HTR-8/SVneo (cell line): ENCODE data around the gene CDHR3.

Experiments
- DNase-seq: peaks from one replicate; pipeline ENCODE4 v3.0.0; 2011; ENCODE audit warnings: low spot score, mixed read lengths; ENCODE audit not compliant: insufficient read length
- FAIRE-seq: peaks from 2 replicates; lab custom pipeline; 2011; peaks lifted over from hg19 to GRCh38; lab: Jason Lieb, UNC

The CDHR3 gene

DNA sequence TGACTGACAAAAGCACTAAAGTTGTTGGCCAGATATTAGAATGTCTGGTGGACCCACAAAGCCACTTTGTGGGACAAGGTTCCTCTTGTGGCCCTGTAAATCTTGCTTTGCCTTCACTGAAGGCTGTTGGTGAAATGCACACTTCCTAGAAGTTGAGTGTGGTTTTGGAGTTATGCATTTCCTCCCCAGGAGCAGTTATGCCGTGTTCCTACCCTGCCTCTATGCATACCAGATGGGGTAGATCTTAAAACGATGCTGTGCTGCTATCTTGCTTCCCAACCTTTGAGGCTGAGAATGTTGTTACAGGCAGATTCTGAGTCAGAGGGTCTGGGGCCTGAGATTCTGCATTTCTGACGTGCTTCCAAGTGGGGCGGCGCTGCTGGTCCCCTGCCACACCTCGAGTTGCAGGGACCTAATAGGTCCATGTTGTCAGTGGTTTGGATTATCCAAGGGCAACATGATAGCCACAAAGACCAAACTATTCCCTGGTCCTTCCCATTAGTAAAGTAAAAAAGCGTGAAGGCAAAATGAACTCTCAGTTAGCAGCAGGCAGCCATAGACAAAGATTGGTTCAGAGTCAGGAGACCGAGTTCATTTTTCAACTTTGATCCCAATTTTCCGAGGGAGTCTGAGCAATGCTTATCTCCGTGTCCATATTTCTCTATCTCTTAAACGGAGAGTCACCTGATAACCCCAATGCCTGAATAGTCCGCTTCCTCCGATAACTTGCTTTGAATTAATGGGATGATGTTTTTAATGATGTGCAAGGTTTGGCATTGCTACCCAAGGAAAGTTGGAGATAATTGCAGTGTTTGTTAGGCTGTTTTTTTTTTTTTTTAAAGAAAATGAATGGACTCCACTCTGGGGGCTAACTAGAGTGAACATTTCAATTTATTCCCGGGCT, 55.8 kb downstream of the CDHR3 start:
- no peak for DNase-seq
- no peak for FAIRE-seq

DNA sequence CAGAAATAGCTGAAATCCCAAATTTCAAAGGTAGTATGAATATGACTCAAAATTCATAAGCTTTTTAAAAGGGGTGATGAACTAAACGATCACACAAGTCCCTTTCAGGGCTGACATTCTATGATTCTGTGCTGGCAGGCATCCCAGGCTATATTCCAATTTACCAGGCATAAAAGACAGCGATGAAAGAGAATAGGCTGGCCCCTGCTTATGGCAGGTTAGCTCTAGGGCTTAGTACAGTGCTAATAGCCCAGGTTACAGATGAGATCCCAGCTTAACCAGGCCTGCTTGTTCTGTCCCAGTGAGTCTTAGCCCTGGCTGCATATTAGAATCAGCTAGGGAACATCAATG, 56.4 kb downstream of the CDHR3 start:
- FAIRE-seq (no peak), DNase-seq (no peak)

DNA sequence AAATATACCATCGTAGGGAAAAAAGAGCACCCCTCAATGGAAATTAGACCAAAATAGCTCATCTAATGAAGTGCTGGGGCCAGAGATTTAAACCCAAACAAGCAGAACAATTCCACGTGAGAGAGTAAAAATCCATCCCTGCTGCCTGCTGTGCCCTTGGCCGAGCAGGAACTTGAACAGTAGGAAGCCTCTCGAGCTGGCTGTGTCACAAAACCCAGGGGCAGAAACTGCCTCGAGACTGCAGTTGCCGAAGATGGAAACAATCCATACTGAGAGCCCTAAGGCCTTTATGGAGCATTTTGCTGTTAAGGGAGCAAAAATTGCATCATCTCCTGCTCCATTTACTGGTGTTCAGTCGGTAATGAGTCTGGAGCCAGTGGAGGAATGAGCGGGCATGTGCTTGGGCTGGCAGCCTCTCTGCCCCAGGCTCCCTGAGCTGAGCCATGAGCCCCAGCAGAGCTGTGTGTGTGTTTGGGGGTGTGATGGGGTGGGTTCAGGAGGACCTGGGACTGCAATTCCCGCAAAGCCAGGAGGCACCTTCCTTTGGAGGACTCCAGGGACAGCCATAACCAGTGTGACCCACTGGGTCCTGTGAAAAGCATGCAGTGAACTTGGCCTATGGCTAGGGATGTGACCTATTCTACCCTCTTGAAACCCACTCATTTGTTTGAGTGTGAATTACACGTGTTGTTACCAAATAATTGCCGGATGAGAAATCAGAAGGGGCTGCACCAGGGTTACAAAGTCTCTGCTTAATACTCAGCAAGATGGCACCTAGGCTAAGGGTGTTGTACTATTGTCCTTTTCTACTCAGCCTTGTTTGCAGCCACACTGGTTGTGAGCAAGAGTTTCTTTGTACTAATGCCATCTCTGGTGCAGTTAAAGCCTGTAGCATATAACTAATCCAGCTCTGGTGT, 58.3 kb downstream of the CDHR3 start:
- FAIRE-seq (no peak), DNase-seq (no peak)

DNA sequence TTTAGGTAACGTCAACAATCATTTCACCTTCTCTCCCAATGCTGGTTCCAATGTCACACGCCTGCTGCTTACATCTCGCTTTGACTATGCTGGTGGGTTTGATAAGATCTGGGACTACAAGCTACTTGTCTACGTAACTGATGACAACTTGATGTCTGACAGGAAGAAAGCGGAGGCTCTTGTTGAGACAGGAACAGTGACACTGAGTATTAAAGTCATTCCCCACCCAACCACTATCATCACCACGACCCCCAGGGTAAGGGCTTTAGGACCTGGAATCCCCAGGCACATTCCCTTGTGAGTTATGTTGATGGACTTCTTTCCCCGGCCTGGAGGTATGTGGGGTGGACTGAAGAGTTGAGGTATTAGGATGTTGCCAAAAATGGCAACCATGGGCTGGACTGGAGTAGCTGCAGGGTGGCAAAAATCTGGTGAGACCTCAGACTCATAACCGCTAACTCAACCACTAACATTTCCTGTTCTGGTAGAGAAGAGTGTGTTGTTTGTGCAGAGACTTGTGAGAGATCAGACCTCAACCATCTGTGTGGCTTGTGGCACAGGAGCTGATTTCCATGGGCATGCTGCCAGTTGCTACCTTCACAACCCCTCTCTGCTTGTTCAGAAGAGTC, 59.2 kb downstream of the CDHR3 start:
- FAIRE-seq, result no peak
- DNase-seq, result no peak

GRCh38 chr7:106023369-106024322, 60.6 kb downstream of the CDHR3 start:
- DNase-seq (no peak), FAIRE-seq (no peak)

DNA sequence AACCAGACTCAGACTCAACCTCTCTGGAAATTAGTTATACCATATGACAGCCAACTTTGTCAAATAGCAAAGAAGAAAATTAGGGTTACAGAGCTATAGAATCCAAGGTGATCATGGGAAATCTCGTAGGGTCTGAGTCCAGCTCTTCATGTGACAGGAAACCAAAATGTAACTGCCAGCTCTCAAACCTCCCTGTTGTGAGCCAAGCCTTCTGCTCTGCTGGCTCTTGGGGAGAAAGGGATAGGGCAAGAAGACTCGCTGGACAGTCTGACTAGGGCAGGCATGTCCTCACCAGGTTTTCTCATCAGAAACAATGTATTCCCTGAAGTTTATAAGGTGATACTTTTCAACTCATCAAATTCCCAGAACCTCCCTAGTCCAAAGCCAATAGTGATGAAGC, 63.0 kb downstream of the CDHR3 start:
- DNase-seq (no peak), FAIRE-seq (no peak)

DNA sequence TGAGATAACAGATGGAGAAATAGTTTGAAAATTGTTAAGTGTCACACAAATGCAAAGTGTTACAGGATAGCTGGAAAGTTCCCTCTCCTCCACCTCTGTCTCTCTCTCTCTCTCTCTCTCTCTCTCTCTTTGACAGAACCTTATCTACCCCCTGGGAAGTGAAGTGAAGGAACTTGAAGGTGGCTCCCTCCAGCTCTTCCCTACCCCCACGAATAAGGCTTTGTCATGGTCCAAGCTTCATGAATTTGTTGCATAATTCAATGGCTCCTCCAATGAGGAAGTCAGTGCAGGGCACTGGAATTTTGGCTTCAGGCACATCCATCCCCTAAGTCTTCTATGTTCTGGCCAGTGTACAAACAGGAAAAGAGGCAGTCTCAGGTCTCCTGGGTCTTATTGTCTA, 66.4 kb downstream of the CDHR3 start:
- no peak for DNase-seq
- FAIRE-seq, result no peak

- no peak for DNase-seq
- FAIRE-seq, result no peak
These were observed 66.9 kb downstream of the CDHR3 start for GRCh38 chr7:106029941-106030340.

DNA sequence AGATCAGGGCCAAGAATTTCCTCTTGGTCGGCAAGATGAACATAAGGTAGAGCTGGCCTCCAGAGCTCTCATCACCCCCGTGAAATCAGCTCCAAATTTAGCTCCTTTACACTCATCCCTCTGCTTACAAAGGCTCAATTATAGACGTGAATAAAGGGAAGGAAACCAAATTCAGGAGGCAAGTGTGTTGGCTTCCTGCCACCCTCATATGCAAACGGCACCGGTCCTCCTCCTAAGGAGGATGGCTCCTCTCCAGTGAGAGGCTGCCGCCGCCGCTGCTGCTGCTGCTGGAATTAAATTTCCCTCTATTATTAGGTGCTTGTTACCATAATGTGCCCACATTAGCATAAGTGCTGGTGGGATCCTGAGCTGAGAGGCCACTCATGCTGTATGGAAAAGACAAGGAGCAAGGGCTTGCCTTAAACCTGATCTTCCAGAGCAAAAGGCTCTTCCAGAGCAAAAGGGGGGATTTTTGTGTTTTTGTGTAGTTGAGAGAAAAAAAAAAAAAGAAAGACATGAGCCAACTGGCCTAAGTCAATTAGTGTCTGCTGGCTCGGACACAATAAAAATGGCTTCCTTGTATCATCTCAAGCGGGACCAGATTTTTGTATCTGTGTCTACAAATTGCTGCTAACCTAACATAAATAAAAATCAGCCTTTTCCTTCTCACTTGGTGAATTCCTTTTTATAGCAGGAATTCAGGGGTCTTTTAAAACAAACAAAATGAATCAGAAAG, 68.4 kb downstream of the CDHR3 start:
- no peak for DNase-seq

DNA sequence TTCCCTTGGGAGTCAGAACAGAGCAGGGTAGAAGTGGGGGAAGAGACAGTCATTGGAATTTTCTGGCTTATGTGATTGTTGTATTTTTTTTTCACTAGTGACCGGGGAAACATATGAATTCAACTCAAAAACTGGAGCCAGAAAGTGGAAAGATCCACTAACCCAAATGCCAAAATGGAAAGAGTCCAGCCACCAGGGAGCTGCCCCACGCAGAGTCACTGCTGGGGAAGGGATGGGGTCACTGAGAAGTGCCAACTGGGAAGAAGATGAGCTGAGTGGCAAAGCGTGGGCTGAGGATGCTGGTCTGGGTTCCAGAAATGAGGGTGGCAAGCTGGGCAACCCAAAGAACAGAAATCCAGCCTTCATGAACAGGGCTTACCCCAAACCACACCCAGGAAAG, 69.2 kb downstream of the CDHR3 start:
- FAIRE-seq (no peak), DNase-seq (no peak)

More for the DNA sequence above, 68.4 kb downstream of the CDHR3 start:
- FAIRE-seq, result no peak

- FAIRE-seq (no peak), DNase-seq (no peak)
These were observed 70.7 kb downstream of the CDHR3 start for GRCh38 chr7:106033735-106034134.

DNA sequence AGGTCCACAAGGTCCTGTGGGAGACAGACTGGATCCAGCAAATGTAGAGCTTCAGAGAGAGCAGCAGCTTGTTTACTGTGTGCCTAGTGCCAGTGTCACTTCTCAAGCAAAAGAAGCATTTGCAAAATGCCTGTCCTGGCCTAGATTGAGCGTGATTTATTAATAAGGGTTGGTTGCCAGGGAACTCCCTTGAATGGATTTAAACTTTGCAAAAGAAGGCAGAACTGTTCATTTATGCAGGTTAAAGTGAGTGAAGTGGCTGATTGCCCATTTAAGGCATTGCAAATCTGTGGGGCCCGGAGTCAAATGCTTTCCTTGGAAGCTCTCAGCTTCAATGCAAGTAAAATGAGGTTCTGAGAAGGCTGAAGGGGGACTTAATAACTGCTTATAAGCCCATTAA, 71.3 kb downstream of the CDHR3 start:
- no peak for FAIRE-seq
- DNase-seq, result no peak

DNA sequence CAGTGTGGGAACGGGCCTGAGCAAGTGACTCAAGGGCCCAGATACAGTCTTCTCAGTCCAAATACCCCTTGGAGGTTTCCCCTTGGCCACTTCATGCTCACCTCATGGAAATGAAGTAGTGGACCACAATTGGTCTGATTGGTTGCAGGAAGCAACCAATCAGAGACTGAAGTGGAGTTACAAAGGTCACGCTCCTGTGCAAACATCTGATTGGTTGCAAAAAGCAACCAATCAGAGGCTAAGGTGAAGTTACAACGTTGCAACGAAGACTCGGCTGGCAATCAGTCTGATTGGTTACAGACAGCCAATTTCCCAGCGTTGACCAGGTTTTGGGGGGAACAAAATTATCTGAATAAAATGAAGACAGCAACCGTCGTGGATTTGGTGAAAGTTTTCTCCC, 72.5 kb downstream of the CDHR3 start:
- DNase-seq (no peak), FAIRE-seq (no peak)

DNA sequence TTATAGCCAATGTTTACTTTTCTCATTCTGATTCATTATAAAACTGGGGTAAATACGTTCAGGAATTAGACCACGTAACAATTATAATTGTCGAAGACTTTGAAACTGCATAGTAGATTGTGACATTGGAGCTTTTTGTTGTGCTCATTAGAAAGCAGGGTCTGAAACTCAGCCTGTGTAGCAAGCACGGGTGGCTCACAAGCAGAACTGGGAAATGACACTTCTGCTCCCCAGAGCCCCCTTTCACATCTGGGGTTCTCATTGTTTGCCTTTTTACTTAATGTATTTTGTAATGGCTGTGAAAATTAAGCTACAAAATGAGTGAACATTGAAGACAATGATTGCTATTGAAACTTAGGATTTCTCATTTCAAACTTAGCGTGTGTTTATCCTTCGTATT, 72.9 kb downstream of the CDHR3 start:
- DNase-seq, result no peak
- no peak for FAIRE-seq

DNA sequence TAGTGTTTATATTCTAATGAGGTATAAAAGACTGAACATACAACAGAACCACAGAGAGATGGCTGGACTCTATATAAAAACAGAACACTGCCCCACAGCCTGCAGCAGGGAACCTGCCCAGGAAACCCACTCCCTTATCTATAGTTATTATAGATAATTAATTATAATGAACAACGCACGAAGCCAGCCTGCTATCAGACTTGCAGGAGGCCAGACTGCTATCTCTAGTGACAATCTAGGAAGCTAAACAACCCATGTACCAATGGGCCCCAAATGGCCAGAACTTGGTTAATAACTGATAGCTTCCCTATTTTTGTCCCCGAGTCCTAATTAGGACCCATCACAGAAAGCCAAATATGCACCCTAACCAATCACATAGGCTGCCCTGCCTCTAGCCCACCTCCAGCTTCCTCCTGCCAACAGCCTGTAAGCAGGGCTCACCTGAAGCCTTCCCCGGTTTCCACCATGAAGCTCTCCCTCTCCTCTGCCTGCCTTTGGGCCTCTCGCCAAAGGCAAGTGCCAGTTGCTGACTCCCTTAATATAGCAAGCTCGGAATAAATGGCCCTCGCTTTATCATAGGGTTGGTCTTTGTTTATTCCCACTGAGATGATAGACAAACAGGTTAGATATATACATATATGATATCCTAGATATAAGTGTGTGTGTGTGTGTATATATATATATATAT, 74.6 kb downstream of the CDHR3 start:
- FAIRE-seq (no peak), DNase-seq (no peak)

DNA sequence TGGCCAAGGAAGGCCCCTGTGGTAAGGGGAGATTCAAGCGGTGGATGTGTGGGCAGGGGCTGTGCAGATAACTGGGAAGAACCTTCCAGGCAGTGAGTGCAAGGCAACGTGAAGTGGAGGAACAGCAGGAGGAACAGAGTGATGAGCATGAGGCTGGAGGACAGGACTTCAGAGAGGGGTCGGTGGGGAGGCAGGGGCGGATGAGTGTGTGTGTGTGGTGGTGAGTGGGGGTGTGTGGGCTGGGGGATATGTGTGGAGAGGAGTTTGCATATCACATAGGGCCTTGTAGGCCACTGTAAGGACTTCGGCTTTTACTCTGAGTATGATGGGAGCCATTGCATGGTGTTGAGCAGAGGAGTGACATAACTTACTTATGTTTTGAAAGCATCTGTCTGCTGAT, 75.2 kb downstream of the CDHR3 start:
- no peak for FAIRE-seq
- no peak for DNase-seq

GRCh38 chr7:106038916-106039315, 75.9 kb downstream of the CDHR3 start:
- DNase-seq (no peak), FAIRE-seq (no peak)

DNA sequence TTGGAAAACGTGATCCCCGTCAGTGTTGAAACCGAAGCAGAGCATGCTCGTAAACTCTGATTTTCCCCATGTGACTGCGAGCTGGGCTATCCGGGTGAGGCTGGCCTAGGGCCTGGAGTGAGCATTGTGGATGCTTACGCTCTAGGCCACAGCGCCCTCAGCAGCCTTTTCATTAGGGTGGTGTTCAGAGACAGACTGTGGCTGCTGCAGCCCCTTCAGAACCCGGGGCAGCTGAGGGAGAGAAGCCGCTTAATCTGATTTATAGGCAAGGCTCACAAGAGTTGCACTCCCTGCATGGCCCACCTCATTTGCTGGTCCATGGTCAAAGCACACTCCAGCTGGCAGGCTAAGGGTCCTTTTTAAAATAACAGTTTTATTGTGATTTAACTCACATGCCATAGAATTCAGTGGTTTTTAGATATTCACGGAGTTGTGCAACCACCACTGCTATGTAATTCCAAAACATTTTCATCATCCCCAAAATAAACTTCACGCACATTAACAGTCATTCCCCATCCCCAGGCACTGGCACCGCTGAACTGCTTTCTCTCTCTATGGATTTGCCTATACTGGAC, 76.5 kb downstream of the CDHR3 start:
- no peak for FAIRE-seq
- DNase-seq, result no peak
